ENCODE results near the gene TMC7.

GRCh38 chr16:19105891-19106624 is 122.3 kb downstream of the TMC7 start:
- TF ChIP-seq CTCF (IDR thresholded peaks at IDR 0.05) (no peak), POLR2A (IDR thresholded peaks at IDR 0.05) (no peak)
